NCI-H526 treated with DMSO at 0.1 percent for 48 hours (cell line): ENCODE measurements around the gene SLC6A12.
"Not testable (repeated sequence)": the region's sequence is repeated elsewhere in the genome, so short reads cannot be mapped to it uniquely, and the experiment has no call there.

ENCODE experiments used
- DNase-seq: peaks from one replicate; lab custom pipeline; 2025; lab: John Stamatoyannopoulos, UW

Gene SLC6A12

DNA sequence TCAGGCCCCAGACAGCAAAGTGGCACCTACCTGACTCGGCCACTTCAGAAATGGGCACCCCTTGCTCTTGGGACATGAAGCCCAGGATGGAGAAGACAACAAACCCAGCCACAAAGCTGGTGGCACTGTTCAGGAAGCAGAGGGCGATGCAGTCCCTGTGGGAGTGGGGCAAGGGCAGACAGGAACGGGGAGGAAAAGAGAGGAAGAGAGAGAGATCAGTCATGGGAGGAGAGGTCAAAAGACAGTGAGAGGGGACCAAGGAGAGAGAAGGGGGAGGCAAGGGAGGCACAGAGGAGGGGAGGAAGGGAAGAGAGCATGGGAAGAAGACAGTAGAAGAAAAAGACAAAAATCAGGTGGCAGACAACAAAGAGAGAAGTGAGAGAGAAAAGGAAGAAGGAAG is 16.6 kb downstream of the SLC6A12 start:
- DNase-seq, result no peak

DNA sequence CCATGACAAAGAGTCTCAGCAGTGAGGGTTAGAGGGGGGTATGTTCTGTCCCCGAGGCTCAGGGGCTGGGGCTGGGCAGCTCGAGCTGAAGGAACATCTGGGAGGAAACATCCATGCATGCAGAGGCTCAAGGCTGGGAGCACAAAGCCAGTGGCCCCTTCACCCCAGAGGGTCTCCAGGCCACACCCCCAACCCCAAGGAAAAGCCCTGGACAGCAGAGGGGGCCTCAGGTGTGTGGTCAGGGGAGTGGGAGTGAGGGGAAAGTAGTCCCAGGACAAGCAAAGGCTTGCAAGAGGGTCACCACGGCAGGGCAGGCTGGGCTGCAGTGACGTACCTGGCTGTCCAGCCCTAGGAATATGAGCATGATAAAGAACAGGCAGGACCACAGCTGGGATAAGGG is 17.5 kb downstream of the SLC6A12 start:
- no peak for DNase-seq

DNA sequence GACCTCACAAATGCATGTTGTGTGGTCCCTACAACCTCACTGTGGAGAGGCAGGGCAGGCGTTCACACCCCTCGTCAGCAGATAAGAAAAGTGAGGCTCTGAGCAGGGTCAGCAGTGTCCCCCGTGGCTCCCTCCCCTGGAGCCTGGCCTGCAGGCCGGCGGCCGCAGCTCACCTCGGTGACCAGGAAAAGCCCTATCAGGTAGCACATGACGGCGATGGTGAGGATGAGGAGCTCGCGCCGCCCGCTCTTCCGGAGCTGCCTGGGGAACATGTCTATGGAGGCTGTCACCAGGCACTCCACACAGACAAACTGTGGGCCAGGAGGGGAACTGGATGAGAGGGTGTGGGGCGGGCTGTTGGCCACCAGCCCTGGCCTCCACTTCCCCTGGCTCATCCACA is 18.0 kb downstream of the SLC6A12 start:
- no peak for DNase-seq

DNA sequence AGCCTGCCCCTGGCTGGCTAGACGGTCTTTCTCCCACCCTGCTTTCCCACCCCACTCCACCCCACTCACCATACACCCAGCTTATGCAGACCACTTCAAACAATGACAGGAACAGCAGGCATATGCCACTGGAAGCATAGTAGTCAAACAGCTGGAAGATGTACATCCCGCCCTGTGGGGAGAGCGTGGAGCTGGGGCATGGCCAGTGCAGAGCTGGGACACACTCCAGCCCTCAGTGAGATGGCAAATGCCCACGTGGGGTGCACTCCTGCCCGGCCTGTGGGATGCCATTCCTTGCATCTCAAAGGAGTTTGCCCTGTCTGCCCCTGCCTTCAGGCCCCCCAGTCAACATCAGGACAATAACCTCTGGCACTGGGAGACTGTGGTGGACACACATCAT is 18.8 kb downstream of the SLC6A12 start:
- DNase-seq, result no peak

DNA sequence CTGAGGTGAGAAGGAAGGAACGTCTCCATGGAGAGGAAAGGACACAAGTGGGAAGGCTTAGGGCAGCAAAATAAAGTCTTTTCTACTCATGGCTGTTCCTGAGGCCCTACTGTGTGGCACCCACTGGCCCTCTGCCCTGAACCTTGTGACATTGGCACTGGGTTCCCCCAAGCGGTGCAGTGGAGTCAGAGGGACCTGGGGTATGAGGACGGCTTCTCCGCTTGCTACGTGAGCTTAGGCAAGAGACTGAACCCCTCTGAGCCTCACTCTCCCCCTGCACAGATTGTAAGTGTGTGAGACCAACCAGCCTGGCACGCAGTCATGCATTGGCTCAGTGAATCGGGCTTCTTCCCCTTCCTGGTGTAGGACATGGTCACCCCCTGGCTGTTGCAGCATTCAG is 19.7 kb downstream of the SLC6A12 start:
- DNase-seq, result no peak

DNA sequence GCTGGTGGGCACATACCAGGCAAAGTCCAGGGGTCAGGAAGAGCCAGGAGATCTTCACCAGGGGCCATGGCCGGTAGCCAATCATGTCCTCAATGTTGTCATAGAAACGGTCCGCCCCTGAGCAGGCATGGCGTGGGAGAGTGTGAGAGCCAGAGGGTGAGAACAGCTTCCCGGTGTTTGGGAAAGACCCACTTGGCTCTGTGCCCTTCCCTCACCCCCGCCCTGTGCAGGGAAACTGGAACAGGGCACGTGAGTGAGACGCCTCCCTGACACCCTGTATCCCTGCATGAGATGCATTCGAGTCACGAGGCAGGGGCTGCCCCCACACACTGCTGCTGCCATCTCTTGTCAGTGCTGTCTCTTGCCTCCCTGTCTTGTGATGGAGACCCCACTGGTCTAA is 20.7 kb downstream of the SLC6A12 start:
- no peak for DNase-seq

DNA sequence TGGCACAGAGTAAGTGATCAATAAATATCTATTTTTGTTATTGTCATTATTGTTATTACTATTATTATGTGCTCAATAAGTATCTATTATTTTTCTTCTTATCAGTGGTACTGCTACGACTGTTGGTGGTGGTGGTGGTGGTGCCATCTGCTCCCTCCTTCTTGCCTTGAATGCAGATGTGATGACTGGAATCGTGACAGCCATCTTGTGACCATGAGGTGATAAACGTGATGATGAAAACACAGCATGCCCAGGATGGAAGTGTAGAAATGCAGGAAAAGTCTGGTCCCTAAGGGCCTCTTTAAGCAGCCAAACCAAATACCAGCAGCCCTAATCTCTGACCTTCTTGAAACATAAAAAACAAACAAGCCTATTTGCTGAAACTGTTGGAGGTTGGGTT is 22.4 kb downstream of the SLC6A12 start:
- no peak for DNase-seq

DNA sequence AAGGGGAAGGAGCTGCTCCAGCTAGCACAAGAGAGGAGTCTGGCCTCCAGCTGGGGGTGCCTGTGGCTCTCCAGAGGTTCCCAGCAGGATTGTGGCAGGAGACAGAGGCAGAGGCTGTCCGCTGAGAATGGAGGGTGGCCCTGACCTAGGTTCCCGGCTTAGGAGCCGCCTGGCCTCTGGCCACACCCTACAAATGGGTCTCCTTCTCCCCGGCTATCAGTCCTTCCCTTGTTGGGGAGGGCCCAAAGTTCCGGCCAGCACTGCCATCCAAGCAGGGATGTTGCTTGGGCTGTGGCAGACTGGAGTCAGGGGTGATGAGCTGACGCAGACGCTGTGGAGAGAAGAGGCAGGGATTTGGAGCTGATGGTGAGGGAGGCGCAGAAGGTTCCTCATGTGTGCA is 23.1 kb downstream of the SLC6A12 start:
- DNase-seq, result no peak

DNA sequence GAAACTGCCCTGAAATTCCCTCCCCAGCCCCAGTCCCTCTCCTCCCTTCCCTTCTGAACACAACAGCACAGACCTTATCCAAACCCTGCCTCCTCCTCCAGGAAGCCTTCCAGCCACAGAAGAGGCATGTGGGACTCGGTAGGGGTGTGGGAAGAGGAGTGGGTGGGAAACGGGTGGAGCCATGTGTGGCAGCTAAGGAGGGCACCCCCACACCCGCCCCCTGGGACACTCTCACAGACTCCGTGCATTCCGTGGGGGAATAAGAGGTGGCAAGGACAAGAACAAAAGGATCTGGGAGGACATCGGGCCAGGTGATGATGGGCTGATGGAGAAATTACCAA is 24.4 kb downstream of the SLC6A12 start:
- DNase-seq, result no peak

DNA sequence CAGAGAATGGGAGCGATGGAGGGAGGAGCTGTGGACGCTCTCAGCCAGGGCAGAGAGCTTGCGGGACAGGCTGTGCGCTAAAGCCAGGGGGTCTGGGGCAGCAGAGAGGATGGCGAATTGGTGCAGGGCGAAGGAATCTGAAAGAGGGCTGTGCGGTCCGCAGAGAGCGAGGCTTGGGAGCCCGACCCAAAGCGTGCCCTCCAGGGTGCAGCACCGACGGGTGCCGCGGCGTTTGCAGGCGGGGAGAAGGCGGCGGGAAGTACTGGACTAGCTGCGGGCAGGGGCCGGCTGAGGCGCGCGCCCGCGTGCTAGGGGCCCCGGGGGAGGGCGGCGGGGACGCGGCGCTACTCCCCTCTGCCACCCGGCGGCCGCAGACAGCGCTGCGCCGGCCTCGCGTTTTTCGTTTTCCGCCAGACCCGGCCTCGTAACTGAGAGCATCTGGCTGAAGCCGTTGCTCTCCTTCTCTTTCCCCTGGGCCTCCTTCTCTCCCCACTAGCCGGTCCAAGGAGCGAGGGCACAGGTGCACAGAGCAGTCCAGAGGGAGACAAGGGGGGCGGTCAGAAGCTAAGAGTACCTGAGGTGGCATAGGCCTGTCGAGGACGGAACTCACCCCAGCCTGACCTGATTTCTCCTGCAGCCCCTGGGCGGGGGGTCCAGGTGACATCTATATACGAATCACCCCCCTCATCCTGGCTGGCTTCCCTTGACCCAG is 24.9 kb downstream of the SLC6A12 start:
- DNase-seq, result peak; percentile 26

DNA sequence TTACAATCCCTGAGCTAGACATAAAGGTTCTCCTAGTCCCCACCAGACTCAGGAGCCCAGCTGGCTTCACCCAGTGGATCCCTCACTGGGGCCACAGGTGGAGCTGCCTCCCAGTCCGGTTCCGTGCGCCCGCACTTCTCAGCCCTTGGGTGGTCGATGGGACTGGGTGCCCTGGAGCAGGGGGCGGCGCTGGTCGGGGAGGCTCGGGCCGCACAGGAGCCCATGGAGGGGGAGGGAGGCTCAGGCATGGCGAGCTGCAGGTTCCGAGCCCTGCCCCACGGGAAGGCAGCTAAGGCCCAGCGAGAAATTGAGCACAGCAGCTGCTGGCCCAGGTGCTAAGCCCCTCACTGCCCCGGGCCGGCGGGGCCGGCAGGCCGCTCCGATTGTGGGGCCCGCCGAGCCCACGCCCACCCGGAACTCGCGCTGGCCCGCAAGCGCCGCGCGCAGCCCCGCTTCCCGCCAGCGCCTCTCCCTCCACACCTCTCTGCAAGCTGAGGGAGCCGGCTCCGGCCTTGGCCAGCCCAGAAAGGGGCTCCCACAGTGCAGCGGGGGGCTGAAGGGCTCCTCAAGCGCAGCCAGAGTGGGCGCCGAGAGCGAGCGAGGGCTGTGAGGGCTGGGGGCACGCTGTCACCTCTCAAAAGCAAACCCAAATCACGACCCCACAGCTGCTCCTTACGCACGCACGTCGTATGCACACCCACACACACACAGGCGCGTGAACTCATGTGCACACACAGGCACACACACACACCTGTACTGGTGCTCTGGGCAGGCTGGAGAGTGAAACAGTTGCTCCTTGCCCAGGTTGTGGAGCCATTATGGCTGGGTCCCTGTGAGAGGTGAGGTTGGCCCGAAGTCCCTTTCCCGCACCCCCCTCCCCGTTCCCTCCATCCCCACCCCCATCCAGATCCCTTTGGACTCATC is 25.7 kb downstream of the SLC6A12 start:
- DNase-seq, result not testable (repeated sequence)

DNA sequence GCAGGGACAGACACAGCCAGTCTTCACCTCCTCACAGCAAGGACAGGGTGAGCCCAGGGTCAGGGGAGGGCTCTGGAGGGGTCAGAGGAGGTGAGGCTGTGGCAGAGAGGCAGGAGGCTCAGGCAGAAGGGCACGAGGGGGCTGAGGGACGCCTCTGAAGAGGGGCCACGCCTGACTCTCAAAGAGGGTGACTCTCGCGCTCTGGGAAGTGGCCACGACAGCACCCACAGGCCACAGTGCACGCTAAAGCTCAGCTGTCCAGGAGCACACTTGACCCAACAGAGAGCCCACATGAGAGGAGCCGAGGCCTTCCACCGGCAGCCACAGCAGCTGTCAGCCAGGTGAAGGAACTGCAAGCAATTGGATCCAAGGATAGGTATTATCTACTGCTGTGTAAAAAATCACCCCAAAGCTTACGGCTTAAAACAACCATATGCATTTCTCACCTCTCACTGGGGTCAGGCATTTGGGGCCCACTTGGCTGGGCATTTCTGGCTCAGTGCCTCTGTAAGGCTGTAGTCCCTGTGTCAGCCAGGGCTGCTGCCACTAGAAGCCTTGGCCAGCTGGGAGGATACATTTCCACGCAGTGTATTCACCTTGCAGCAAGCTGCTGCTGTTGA is 27.8 kb downstream of the SLC6A12 start:
- DNase-seq, result no peak

DNA sequence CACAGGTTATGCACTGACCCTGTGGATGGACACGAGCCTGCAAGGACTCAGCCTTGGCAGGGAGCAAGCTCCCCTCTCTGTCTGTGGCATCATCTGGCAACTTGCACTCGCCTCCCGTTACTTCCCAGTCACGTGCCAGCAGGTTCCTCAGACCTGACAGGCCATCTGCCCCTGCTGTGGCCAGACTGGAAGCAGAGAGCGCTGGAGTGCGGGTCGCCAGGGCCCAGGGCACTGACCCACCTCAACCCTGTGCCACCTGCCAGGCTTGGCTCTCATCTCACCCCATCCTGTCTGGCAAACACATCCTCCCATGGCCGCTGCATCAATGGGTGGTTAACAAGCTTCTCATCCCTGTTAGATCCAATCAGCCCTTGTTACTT is 28.4 kb downstream of the SLC6A12 start:
- no peak for DNase-seq

DNA sequence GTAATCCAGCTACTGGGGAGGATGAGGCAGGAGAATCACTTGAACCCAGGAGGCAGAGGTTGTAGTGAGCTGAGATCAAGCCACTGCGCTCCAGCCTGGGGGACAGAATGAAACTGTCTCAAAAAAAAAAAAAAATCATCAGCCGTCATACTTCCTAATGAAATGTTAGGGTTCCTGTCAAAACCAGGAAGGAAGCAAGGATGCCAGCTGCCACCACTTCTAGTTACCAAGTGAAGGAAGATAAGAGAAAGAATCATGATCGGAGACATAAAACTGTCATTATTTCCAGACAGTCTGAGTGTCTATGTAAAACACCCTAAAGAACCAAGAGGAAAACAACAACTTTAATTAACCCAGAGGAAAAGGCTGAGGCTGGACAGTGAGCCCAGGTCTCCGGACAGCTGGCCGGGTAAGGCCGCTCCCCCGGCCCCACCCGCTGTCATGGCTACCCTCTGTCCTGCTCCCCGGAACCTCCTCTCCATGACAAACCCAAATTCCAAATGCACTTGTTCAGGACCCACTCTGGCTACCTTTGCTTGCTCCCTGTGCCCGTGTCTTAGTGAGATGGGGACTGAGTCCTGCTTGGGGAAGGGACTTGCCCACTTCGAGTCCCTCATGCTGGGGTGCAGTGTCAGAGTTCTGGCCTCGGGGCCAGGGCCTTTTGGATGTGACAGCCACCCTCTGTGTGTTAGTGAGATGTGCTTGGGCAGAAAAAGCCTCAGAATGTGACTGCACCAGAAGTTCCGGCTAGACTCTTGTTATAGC is 29.0 kb downstream of the SLC6A12 start:
- DNase-seq, result no peak

DNA sequence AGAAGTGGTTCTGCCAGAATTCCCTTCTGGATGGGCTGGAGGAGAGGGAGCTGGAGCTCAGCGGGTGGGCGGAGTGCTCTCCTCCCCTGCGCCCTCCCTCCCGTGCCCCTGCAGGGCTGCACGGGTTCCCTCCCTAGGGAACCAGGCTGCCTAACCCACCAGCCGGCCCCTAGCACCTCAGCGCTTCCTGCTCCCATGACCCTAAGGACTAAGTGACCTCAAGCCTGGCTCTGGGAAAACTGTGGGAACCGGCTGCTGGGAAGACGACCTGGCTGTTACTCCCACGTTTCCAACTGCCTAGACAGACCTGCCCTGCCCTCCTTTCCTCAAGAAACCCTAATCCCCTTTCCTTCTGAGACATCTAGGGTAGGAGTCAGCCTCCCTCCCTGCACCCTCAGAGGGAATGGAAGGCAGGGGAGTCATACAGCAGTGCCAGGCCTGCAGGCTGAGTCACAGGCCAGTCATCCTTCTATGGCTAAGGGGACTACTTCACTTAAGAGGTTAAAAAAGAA is 31.5 kb downstream of the SLC6A12 start:
- DNase-seq, result no peak

DNA sequence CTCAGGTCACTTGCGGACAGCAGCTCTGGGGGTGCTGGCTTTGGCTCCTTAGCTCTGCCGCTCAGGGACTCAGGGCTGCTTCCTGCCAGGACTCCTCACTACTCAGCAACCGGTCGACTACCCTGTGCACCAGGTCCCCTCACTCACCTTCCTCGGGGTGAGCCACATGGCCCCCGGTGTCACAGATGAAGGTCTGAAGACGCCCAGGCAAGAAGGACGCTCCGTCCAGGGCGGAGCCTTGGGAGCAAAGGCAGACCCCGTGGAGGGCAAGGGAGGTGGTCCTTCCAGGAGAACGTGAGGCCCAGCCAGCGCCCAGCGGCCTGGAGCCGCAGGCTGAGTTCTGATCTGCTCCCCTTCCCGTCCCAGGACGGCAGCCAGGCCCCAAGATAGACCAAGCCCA is 32.0 kb downstream of the SLC6A12 start:
- no peak for DNase-seq

DNA sequence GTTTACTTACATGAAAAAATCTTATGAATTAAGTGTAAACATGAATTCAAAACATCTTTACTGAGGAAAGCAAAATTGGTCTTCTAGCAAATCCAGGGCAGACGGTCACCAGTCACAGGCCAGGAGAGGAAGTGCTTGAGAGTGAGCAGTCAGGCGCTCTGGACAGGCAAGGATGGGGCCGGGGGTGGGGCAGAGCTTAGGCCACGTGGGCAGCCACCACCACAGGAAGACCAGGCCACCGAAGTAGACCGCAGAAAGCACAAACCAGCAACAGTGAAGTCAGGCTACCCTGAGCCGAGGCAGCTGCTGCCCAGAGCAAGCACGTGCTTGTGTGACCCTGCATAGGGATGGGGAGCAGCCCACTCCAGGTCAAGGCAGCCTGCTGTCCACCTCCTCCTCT is 33.5 kb downstream of the SLC6A12 start:
- no peak for DNase-seq

DNA sequence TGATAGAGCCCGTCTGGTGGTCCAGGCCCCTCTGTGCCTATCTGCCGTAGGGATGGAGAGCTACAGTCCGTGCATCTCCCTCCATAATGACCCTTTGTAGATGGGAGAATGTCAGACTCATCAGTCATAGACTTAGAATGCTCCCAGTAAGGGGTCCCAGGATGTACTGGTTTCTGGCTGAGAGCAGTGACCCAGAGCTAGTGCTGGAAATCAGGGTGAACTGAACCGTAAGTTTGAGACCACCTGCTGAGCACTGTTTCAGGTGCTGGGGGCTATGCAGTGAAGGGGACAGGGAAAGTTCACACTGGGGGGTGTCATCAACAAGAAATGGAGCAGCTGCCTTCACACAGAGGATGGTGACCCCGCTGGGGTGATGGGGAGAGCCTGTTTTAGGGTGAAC is 34.1 kb downstream of the SLC6A12 start:
- no peak for DNase-seq

DNA sequence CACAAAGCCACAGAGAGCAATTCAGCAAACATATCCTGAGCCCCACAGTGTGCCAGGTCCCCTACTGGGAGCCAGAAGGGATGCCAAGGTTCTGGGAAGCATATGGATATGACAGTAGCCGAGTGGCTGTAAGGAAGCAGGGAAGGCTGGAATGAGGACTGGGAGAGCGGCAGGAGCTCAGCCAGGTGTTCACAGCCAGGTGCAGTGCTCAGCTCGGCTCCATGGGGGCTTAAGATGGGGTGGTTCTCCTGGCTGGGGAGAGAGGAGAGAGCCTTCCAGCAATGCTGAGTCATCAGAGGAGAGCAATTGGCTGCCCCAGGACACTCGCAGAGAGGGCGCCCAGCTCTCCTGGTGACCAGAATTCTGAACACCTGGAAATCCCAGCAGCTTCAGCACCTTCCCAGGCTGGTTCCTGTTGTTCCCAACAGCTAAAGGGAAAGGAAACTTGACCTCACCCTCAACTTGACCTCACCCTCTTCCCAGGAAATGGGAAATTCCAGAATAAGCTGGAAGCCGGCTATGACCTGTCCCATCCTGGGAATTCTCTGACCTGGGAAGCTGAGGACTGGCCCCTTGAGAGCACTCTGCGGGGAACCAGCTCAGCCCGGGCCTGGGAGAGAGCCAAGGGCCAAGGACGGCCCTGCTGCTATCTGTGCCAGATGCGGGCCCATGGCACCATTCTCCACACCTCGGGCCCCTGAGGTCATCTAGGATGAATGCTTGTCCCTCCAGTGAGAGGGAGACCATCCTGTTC is 34.6 kb downstream of the SLC6A12 start:
- DNase-seq, result no peak

DNA sequence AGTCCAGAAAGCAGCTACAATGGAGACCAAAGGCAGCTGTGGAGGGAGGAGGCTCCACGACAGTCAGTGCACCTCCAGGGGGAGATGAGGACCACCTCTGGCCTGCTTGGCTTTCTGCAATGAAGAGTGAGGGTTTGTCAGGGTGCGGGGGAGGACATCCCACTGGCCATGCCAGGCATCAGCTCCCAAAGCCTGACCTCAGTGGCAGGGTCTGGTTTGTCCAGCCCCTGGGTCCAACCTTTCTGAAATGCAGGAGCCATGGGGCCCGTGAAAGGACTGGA is 35.2 kb downstream of the SLC6A12 start:
- DNase-seq, result no peak

DNA sequence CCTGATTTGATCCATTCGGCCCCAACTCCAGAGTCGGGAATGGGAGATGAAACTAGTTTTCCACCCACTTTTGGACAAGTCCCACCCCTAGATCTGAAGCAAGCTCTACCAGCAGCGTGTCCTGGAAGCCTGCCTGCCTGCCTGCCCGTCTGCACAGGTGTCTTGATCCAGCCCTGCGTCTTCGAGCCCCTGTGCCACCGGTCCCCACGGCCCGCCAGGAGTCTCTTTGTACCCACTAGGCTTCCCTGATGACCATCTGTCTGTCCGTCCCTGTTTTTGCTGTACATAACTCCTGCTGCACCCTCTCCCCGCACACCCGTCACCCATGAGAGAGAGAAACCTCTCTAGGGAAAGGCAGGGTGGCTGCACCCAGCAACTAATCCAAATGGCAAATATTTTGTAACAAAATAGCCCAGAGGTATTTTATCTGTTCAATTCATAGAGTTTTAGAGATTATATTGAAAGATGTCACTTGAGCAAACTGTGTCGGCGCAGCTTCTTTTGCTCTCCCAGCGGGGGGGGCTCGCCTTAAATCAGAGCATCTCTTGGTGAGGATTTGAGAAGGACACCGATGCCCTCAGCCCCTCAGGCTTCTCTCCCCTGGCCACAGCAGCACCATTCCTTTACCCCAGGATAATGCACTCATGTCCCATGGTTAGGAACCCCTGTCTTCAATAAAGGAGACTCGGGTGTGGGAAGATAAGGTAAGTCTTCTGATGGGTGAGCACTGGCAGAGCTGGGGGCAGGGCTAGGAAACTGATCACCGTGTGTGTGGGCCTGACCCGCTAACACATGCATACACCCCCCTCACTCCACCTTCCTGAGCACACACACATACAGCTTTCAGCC is 35.8 kb downstream of the SLC6A12 start:
- no peak for DNase-seq
